Thyroid gland (tissue), 4 donors: Measurements from ENCODE around the gene MCEMP1.

Source experiments
- CTCF ChIP-seq, 6 experiments: fragments of 200-600 bp in 3 of 6; fragments of 450-650 bp in 3 of 6; sonication (generic) in 3 of 6; IDR thresholded peaks; one replicate each; pipeline ENCODE4 v1.5.1; 2016 to 2019; ENCODE audit warnings: antibody characterized with exemption in 6 of 6, mild to moderate bottlenecking in 2 of 6, inconsistent platforms in 1 of 6, moderate library complexity in 1 of 6
- POLR2A ChIP-seq, 2 donors: fragments of 450-650 bp; IDR thresholded peaks; one replicate each; pipeline ENCODE4 v1.6.1; 2017; ENCODE audit warnings: antibody characterized with exemption in 2 of 2, mild to moderate bottlenecking in 2 of 2, moderate library complexity in 1 of 2

- TF ChIP-seq POLR2A (IDR thresholded peaks at IDR 0.05), result no peak
- TF ChIP-seq CTCF (IDR thresholded peaks at IDR 0.05), result no peak
These were observed 12.3 kb downstream of the MCEMP1 start for GRCh38 chr19:7689165-7689564.
